Stimulated activated CD8-positive, alpha-beta memory T cell treated with anti-CD3 and anti-CD28 coated beads, Interleukin-4, amount 100 ng/mL, for 4 hours (primary cell): ENCODE data around the gene FAHD2A.
A peak's percentile ranks its signal among the peaks of the same experiment; 100 is the strongest.
"Not testable (repeated sequence)": the region's sequence is repeated elsewhere in the genome, so short reads cannot be mapped to it uniquely, and the experiment has no call there.

Experiments
- DNase-seq, 2 donors: peaks; one replicate each; pipeline ENCODE4 v3.0.0-alpha.2; 2020; ENCODE audit warnings: low read depth in 2 of 2, low spot score in 1 of 2

The FAHD2A gene

DNA sequence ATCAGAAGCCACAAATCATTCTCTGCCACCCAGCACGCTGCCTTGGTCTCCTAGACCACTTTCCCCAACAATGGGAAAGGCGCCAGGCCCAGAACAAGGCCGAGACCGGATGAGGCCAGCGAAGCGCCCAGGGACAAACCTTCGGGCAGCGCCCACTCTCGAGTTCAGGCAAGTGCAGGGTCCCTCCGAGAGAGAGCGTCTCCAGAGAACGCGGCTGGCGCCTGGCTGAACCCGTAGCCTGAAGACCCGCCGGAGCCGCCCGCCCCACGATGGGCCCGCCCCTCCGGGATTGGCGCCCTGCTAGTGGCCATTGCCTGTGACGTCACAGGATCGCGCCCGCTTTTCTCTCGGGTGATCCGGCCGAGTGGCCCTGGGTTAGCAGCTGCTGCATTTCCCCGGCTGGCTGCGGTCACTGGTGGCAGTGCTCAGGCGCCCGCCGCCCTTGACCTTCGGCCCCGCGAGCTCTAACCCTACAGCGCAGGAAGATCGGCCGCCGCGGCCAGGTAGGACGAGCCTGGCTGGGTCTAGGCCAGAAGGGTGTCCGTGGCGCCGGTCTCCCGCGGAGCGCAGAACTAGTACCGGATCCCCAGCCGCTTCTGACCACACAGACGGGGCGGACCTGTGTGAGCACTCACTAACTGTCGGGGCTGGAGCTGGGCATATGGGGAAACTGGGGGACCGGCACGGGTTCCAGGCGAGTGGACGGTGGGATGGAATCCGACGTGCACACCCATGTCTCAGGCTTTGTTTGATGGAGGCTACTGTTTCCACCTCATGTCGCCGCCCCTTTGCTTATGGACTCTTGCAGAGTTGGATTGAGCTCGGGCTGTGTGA, at the start of gene FAHD2A:
TSS of gene FAHD2A (plus strand) at position 339 of the 834 bp plus-strand sequence. CDS start 2,851 bp downstream, outside the sequence.
- peak; percentile 88 to 89 for DNase-seq

DNA sequence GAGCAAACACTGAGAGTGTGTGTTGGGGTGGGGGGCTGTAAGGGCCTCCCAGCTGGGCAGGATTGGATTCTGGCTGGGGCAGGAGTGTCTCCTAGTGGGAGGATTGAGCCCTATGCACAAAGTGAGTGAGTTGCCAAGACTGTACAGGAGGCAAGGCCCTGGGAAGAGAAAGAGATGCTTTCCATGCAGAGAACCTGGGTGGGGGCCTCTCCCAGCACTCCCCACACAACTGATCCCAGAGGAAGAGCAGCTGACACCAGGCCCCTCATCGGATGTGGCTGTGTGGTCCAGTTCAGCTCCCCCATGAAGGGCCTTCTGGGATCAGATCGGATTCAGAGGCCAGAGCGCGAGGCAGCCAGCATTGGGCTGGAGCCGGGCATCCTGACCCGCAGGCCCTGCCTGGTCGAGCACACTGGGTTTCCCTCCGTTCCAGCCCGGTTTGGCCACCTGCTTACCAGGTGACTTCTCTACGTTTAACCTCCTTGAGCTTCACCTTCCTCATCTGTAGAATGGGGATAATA, 49.4 kb upstream of the FAHD2A start:
- DNase-seq = no peak

DNA sequence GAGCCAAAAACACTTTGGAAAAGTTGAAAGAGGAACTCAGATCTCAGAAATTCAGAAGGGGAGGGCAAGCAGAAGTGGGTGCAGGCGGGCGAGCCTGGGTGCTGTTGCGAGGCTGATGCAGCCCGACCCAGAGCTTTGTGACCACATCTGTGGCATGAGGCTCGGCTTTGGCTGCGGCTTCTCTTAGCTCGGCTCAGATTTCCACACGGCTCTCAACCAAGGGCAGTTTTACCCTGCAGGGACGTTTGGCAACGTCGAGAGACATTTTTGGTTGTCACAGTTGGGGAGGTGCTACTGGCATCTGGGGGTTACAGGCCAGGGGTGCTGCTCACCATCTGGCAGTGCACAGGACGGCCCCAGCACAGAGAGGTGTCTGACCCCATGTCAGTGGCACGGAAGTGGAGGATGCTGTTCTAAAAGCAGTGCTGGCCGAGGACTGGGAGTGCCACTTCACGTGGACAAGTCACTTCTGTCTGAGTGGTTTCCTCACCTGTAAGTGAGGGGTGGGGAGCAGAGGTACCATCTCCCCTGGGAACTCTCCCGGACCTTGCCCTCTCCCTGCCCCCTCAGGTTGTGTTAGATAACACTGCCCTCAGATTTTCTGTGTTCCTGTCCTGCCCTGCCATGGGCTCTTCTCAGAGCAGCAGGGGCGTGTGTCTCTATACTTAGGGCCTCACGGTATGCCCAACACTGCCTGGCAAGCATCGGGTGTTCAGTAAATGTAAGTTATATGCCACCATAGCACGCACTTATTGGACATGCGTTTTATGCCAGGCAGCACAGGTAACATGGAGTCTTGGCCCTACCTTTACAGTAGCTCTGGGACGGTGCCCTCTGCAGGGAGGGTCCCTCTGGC, 48.7 kb upstream of the FAHD2A start:
- no peak for DNase-seq

GRCh38 chr2:95354469-95354901, 48.0 kb upstream of the FAHD2A start:
- DNase-seq = no peak

DNA sequence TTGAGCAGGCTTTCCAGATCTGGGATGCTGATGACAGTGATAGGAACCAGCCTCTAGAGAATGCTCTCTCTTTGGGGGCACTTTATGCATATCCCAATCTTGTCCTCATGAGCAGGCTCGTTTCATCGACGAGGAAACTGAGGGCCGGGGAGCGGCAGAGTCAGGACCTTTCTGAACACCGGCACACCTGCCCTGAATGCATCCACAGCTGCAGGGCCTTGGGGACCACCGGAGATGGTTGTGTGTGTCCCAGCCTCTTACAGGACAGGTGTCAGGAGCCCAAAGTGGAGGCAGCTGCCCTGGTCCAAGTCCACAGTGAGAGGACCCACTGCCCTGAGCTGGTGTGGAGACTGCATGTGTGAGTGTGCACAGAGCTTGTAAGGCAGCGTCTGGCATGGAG, 47.6 kb upstream of the FAHD2A start:
- no peak for DNase-seq

DNA sequence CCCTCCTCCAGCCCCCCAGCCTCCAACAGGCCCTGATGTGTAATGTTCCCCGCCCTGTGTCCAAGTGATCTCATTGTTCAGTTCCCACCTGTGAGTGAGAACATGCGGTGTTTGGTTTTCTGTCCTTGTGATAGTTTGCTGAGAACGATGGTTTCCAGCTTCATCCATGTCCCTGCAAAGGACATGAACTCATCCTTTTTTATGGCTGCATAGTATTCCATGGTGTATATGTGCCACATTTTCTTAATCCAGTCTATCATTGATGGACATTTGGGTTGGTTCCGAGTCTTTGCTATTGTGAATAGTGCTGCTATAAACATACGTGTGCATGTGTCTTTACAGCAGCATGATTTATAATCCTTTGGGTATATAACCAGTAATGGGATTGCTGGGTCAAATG, 47.0 kb upstream of the FAHD2A start:
- DNase-seq = not testable (repeated sequence)

DNA sequence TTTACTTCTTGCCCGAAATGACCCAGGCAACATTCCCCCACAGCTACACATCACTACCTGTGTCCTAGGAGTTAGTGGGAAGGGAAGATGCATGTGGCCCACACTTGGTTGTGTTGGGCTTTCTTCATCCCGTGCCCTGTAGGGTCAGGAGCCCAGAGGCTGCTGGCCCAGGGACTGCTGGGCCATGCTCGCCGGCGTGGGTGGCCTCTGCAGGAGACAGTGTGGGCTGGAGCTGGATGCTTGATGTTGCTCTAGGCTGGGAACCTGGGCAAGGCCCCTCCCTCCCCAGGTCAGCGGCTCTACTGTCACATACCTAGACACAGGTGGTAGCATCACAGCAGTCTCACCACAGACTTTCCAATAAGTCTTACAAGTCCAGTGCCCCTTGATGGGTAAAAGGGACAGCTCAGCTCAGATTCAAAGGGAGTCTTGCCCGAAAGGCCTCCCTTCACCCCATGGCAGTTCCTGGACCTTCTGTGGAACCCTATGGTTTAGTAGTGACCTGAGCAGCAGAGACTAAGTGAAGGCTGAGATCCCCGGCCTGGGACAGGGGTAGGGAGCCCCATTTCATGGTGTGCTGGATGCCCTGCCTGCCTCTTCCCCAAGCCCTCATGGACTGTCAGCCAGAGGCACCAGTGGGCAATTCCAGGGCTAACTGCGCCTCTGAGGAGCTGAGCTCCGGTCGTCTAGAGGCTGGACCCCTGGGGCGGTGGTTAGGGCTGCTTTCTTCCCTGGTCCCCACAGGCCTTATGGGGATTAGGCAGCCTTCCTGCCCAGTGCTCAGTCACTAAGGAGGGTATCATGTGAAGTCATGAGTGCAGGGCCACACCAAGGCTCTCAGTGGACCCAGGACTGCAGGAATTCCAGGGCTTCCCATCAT, 45.4 kb upstream of the FAHD2A start:
- no peak for DNase-seq

- DNase-seq = no peak
Measured at GRCh38 chr2:95357717-95358280, 44.7 kb upstream of the FAHD2A start.

- DNase-seq = no peak
Measured at GRCh38 chr2:95359031-95359430, 43.5 kb upstream of the FAHD2A start.

DNA sequence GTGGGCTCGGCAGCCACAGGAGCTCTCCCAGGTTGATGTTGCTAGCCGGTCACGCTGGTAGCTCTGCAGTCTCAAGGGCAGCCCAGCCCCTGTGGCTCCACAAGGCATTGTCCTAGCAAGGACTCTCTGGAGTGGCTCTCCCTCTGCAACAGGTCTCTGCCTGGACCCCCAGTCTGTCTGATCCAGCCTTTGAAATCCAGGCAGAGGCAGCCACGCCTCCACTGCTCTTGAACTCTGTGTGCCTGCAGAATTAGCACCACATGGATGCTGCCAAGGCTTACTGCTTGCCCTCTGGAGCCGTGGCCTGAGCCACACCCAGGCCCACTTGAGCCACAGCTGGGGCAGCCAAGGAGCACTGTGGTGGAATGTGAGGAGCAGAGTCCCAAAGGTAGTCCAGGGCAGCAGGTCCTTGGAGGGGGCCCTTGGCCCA, 43.0 kb upstream of the FAHD2A start:
- DNase-seq = no peak

DNA sequence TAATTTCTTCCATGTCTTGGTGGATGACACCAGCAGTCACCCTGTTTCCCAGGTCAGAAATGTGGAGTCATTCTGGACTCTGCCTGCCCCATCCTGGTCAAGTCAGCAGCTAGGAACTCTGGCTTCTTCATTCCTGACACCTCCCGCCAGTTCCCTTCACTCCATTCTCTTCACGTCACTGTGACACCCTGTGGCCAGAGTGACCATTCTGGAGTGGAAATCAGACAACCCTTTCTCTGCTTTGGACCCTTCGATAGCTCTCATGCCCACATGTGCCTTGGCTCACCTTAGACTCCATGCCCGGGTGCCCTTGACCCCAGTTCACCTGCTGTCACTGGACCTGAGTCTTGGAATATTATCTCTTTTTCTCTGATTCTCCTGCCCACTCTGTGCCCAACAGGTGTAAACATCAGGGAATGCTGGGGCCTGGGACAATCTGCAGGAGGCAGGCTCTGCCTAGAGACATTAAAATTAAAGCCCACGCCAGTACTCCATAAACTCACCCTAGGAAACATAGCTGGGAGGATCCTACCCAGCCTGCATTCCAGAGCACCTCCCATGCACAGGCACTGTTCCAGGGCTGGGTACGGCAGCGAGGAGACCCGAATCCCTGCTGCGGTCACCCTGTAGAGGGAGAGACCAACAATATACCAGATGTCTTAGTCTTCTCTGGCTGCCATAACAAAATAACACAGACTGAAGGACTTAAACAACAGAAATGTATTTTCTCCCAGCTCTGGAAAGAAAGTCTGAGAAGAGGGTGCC, 41.1 kb upstream of the FAHD2A start:
- no peak for DNase-seq

DNA sequence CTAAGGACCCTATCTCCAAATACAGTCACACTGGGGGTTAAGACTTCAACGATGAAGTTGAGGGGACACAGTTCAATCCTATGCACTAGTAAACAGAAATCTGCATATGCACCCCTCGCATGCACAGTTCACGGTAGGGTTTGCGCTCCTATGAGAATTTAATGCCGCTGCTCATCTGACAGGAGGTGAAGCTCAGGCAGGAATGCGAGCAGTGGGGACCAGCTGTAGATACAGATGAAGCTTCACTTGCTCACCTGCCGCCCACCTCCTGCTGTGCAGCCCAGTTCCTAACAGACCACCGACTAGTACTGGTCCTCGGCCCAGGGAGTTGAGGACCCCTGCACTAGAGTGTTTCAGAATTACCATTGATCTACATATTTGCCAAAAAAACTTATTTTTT, 40.0 kb upstream of the FAHD2A start:
- no peak for DNase-seq

DNA sequence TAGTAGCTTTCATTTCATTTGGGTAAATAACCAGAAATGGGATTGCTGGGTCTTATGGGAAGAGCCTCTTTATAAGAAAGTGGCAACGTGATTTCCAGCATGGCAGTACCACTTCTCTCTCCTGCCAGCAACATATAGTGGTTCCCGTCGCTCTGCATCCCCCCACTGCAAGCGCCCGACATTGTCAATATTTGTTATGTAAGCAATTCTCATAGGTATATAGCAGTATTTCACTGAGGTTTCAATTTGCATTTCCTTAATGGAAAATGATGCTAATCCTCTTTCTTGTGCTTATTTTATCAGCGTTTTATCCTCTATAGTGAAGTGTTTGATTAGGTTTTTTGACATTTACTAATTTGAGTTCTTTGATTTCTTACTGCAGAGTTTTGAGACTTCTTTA, 36.0 kb upstream of the FAHD2A start:
- DNase-seq = no peak

DNA sequence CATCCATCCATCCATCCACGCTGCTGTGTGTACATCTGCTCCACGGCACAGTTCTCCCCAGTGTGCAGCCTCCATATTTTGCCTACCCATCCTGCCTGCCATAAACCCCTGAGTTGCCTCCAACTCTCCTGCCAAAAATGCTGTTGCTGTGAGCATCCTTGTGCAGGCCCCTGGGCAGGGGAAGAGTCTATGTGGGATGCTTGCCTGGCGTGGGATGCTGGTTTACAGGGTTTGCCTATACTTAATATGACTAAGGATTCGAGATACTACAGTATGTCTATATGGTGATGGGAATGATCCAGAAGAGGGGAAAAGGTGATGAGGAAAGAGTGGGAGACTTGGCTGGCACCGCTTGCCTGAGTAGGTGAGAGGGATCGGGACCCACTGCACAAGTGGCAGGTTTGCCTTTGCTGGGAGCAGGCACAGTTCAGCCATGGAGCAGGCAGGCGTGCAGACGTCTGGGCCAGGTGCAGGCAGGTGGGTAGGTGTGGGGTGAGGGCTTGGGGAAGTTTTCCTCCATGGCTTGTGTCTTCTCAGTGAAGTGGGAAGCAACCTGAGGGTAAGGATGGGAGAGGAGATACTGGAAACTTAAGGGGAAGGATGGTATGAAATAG, 30.2 kb upstream of the FAHD2A start:
- DNase-seq = no peak

- no peak for DNase-seq
Measured at GRCh38 chr2:95372845-95373244, 29.7 kb upstream of the FAHD2A start.

- DNase-seq = no peak
Measured at GRCh38 chr2:95374029-95374428, 28.5 kb upstream of the FAHD2A start.

- no peak for DNase-seq
Measured at GRCh38 chr2:95374451-95374920, 28.0 kb upstream of the FAHD2A start.

DNA sequence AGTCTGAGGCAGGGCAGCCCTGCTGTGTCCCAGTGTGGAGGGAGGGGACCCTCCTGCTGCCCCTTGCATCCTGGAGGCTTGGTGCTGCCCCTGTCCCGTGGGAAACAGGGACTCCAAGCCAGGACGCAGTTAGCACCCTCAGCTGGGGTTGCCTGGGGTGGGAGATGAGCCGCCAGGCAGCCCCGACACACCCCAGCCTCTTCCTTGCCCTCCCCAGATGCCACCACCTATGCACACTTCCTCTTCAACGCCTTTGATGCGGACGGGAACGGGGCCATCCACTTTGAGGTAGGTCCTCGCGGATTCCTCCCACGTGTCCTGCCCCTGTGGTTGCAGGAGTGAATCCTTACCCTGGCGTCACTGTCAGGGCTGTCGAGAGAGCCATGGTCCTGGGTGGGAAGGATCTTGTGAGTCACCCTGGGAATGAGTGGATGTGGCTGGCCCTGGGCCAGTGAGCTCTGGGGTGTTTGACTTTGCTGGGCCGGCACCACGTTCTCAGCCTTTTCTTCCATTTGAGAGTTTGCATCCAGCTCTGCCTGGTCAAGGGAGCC, 27.5 kb upstream of the FAHD2A start:
- no peak for DNase-seq
